ENCODE measurements around the gene SOCS3. TPM values are rescaled to one million over a fixed set of nuclear protein-coding genes. Genes with fewer than 3 reads are reported as not detected.

Gene SOCS3
- total RNA-seq, 2 experiments from 2014 or later: not detected

DNA sequence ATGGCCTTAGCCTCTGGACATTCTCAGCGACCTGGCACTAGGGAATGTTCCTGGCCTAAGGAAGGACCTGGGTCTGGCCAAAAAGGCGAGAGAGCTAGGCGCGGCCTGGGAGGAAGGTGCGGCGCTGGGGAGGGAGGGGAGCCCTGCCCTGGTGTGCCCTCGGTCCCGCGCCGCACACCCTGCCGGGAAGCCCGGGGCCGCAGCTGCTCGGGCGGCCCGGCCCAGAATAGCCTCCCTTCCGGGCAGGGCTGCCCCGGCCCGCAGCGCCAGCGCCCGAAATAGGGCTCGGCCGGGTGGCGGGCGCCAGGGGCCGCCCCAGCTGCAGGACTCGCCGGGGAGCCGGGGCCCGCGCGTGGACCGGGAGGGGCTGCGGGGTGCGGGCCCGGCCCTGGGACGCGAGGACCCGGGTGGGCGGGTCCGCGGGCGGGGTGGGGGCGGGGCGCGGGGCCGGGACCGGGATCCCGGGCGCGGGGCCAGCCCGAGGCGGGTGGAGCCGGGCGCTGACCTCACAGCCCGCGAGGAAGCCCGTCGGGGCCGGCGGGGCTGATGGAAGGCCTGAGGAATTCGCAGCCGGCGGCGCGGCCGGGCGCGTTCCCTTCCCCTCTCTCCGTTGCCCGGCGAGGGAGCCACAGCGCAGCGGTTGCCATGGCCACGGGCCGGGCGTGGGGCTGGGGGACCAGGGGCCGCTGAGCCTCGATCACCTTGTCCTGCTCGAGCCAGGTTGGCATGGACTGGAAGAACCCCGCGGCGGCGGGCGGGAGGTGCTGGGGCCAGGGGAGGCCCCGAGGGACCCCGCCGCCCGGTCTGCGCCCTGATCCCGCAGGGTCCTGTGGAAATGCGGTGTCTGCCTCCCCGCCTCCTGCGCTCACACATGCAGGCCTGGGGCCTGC, 18.1 kb downstream of the SOCS3 start:
- intact Hi-C loops (cut with micrococcal nuclease; ENCODE audit: unreplicated experiment): loop anchor here (5.0 kb wide), 1 partner anchor 90 kb away; no protein-coding TSS in a partner anchor
- Histone ChIP-seq H3K4me2 (ENCODE audit: low read length) (0 out of 2 replicates have a peak overlapping the region, but pooled peaks have one; percentile 5), H3K79me2 (ENCODE audit: insufficient read depth, low read depth, low read length) (no peaks in the 10 kb centered on the region), H3K9me2 (ENCODE audit: insufficient read depth, low read length) (no peaks in the 10 kb centered on the region), H4K20me1 (ENCODE audit: insufficient read depth, low read length) (no peaks in the 10 kb centered on the region), H3K27ac (ENCODE audit: low read depth, low read length, poor library complexity, severe bottlenecking) (no peak overlapping the region), H3K9me3 (ENCODE audit: low read length) (no peaks in the 10 kb centered on the region), H3K4me3 (ENCODE audit: low read depth, low read length, poor library complexity, severe bottlenecking) (no peak overlapping the region), H3K36me3 (ENCODE audit: insufficient read depth, low read length) (no peaks in the 10 kb centered on the region), H2AFZ (ENCODE audit: low read length) (no peak overlapping the region), H3K4me1 (ENCODE audit: insufficient read depth, low read length, poor library complexity, severe bottlenecking) (peaks cover 46% of the 10 kb centered on the region)
- TF ChIP-seq CTCF (conservative IDR thresholded peaks at IDR 0.05; ENCODE audit: low read length): no peak
- peak; percentile 66; the same call in 1 of the 2 replicates for TF ChIP-seq EZH2phosphoT487 (IDR thresholded peaks at IDR 0.05; ENCODE audit: borderline replicate concordance, low read depth, low read length)
- POLR2A ChIA-PET: interaction anchor here (0.5 to 0.6 kb wide), 2 partner anchors 127 to 185 kb away, joined by 3 to 4 read pairs; no protein-coding TSS in a partner anchor
- CTCF ChIA-PET (ENCODE audit: unreplicated experiment): no interaction called here
- no TSS peak for BruUV-seq (replicated peaks)
- DNase-seq (ENCODE audit: low spot score): no peak

DNA sequence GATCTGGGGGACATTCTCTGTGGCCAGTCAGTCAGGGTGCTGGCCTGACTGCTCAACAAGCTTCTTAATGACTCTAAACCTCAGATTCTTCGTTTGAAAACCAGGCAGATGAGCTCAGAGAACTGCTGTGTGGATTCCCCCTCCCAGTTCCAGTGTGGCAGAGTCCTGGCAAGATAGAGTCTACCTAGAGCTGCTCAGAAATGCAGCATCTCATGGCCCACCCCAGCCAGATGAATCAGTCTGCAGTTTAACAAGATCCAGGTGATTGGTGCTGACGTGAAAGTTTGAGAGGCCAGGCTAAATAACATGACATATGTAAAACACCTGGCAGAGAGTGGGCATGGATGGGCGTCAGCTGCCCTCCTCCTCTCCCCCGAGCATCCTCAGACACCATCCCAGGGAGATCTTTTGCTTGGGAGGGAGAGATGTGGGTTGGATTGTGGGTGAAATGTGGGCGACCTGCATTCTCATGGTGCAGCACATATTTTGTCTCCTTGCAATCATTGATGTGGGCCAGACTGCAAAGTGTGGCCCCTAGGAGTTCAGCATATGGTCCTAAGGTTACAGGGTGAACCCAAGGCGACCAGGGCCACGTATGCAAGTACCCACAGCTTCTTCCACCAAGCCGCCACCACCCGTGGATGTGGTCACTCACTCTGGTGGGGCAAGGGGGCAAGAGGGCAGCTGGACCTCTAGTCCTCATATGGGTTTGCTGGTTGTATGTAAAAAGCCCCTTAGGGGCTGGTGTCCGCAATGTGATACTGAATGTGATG, 19.5 kb downstream of the SOCS3 start:
- no peak overlapping the region for H3K27ac ChIP-seq (ENCODE audit: low read depth, low read length, poor library complexity, severe bottlenecking)
- H2AFZ ChIP-seq (ENCODE audit: low read length): no peak overlapping the region
- no peaks in the 10 kb centered on the region for H4K20me1 ChIP-seq (ENCODE audit: insufficient read depth, low read length)
- H3K9me2 ChIP-seq (ENCODE audit: insufficient read depth, low read length): no peaks in the 10 kb centered on the region
- no TSS peak for BruUV-seq (replicated peaks)
- no peak overlapping the region for H3K4me2 ChIP-seq (ENCODE audit: low read length)
- no peaks in the 10 kb centered on the region for H3K79me2 ChIP-seq (ENCODE audit: insufficient read depth, low read depth, low read length)
- TF ChIP-seq EZH2phosphoT487 (IDR thresholded peaks at IDR 0.05; ENCODE audit: borderline replicate concordance, low read depth, low read length) (no peak), CTCF (conservative IDR thresholded peaks at IDR 0.05; ENCODE audit: low read length) (no peak)
- H3K4me1 ChIP-seq (ENCODE audit: insufficient read depth, low read length, poor library complexity, severe bottlenecking): peaks cover 47% of the 10 kb centered on the region
- POLR2A ChIA-PET: interaction anchor here (0.8 kb wide), 1 partner anchor 16 kb away, joined by 3 read pairs; no protein-coding TSS in a partner anchor
- H3K4me3 ChIP-seq (ENCODE audit: low read depth, low read length, poor library complexity, severe bottlenecking): no peak overlapping the region
- H3K9me3 ChIP-seq (ENCODE audit: low read length): no peaks in the 10 kb centered on the region
- H3K36me3 ChIP-seq (ENCODE audit: insufficient read depth, low read length): no peaks in the 10 kb centered on the region
- DNase-seq (ENCODE audit: low spot score): no peak
- CTCF ChIA-PET (ENCODE audit: unreplicated experiment): no interaction called here
- intact Hi-C loops (cut with micrococcal nuclease; ENCODE audit: unreplicated experiment): loop anchor here (5.0 kb wide), 1 partner anchor 88 kb away; no protein-coding TSS in a partner anchor

Measured in OCI-LY7 (cell line).